OCI-LY1 (cell line): Measurements from ENCODE around the gene MARK4.

Experiments
- H2AFZ ChIP-seq: fragments of 200-600 bp; sonication (generic), shearing (Covaris generic); 2 replicates; pipeline ENCODE4 v1.6.0; 2014; ENCODE audit warnings: antibody characterized with exemption, mild to moderate bottlenecking, low read length
- H3F3A ChIP-seq: fragments of 200-600 bp; sonication (generic), shearing (Covaris generic); 2 replicates; pipeline ENCODE4 v1.6.0; 2014; ENCODE audit warnings: mild to moderate bottlenecking, antibody characterized with exemption, low read length, moderate library complexity; ENCODE audit not compliant: insufficient read depth
- H3K27ac ChIP-seq: fragments of 200-600 bp; sonication (generic); 2 replicates; pipeline ENCODE4 v1.5.1; 2014; ENCODE audit warnings: low read length, mixed run types, mild to moderate bottlenecking, low read depth; ENCODE audit not compliant: poor library complexity, severe bottlenecking
- H3K27me3 ChIP-seq: fragments of 200-600 bp; sonication (generic); 2 replicates; pipeline ENCODE4 v1.6.0; 2014; ENCODE audit warnings: antibody characterized with exemption, mild to moderate bottlenecking, low read length, moderate library complexity; ENCODE audit not compliant: insufficient read depth
- H3K36me3 ChIP-seq: fragments of 200-600 bp; sonication (generic); 2 replicates; pipeline ENCODE4 v1.6.1; 2014; ENCODE audit warnings: mild to moderate bottlenecking, antibody characterized with exemption, low read length, moderate library complexity, mixed read lengths; ENCODE audit not compliant: insufficient read depth
- H3K4me1 ChIP-seq: fragments of 200-600 bp; sonication (generic); 2 replicates; pipeline ENCODE4 v1.5.1; 2014; ENCODE audit warnings: mild to moderate bottlenecking, low read length, moderate library complexity; ENCODE audit not compliant: insufficient read depth, severe bottlenecking
- H3K4me2 ChIP-seq: fragments of 200-600 bp; sonication (generic), shearing (Covaris generic); 2 replicates; pipeline ENCODE4 v1.6.1; 2014; ENCODE audit warnings: low read length
- H3K4me3 ChIP-seq: fragments of 200-600 bp; sonication (generic); 2 replicates; pipeline ENCODE4 v1.5.1; 2014; ENCODE audit warnings: low read length, low read depth, mild to moderate bottlenecking, mixed read lengths; ENCODE audit not compliant: poor library complexity, severe bottlenecking
- H3K79me2 ChIP-seq: fragments of 200-600 bp; shearing (Covaris generic); 2 replicates; pipeline ENCODE4 v1.6.1; 2016; ENCODE audit warnings: mixed run types, low read length, mixed read lengths; ENCODE audit not compliant: insufficient read depth
- H3K9ac ChIP-seq: fragments of 200-600 bp; sonication (generic), shearing (Covaris generic); 2 replicates; pipeline ENCODE4 v1.6.1; 2014; ENCODE audit warnings: mild to moderate bottlenecking, low read length, mixed read lengths
- H3K9me2 ChIP-seq: fragments of 200-600 bp; sonication (generic), shearing (Covaris generic); 2 replicates; pipeline ENCODE4 v1.6.1; 2014; ENCODE audit warnings: low read depth, mild to moderate bottlenecking, low read length, mixed read lengths
- H3K9me3 ChIP-seq: fragments of 200-600 bp; shearing (Covaris generic); 2 replicates; pipeline ENCODE4 v1.6.1; 2014; ENCODE audit warnings: low read length, mixed read lengths
- H4K20me1 ChIP-seq: fragments of 200-600 bp; sonication (generic), shearing (Covaris generic); 2 replicates; pipeline ENCODE4 v1.6.0; 2016; ENCODE audit warnings: mild to moderate bottlenecking, low read length; ENCODE audit not compliant: insufficient read depth
- EZH2 ChIP-seq: fragments of 200-600 bp; sonication (generic), shearing (Covaris generic); IDR thresholded peaks from 2 replicates; pipeline ENCODE4 v1.8.0; 2017; ENCODE audit warnings: borderline replicate concordance, mixed run types, mild to moderate bottlenecking, antibody characterized with exemption, low read length, moderate library complexity, mixed read lengths
- TF ChIP-seq, protein P1 (sequence below): fragments of 200-600 bp; sonication (generic), shearing (Covaris generic); IDR thresholded peaks from 2 replicates; pipeline ENCODE4 v1.5.1; 2017; ENCODE audit warnings: mild to moderate bottlenecking, antibody characterized with exemption, low read length, moderate library complexity, mixed read lengths

The MARK4 gene

DNA sequence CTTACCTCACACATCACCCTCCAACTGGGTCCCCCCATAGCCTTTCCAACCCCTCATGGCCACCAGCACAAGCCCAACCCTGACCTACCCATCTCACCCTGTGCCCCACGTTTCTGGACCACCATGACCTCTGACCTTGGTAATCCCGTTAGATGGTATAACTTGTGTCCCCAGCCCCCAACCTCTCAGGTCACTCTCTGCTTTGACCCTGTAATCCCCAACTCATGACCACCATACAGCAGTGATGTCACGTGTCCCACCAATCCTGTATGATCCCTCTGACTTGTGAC is 98.0 kb downstream of the MARK4 start:
- H4K20me1 ChIP-seq = no peaks in the 10 kb centered on the region
- H3K36me3 ChIP-seq = peaks cover 33% of the 10 kb centered on the region
- no peak overlapping the region for H3K4me3 ChIP-seq
- TF ChIP-seq, protein P1, sequence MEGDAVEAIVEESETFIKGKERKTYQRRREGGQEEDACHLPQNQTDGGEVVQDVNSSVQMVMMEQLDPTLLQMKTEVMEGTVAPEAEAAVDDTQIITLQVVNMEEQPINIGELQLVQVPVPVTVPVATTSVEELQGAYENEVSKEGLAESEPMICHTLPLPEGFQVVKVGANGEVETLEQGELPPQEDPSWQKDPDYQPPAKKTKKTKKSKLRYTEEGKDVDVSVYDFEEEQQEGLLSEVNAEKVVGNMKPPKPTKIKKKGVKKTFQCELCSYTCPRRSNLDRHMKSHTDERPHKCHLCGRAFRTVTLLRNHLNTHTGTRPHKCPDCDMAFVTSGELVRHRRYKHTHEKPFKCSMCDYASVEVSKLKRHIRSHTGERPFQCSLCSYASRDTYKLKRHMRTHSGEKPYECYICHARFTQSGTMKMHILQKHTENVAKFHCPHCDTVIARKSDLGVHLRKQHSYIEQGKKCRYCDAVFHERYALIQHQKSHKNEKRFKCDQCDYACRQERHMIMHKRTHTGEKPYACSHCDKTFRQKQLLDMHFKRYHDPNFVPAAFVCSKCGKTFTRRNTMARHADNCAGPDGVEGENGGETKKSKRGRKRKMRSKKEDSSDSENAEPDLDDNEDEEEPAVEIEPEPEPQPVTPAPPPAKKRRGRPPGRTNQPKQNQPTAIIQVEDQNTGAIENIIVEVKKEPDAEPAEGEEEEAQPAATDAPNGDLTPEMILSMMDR = no peak
- TF ChIP-seq EZH2 = no peak
- H3K79me2 ChIP-seq = no peaks in the 10 kb centered on the region
- H2AFZ ChIP-seq = no peak overlapping the region
- H3K27ac ChIP-seq = no peak overlapping the region
- no peaks in the 10 kb centered on the region for H3K4me1 ChIP-seq
- H3K9me2 ChIP-seq = no peaks in the 10 kb centered on the region
- H3K9me3 ChIP-seq = no peaks in the 10 kb centered on the region
- H3K4me2 ChIP-seq = no peak overlapping the region
- H3F3A ChIP-seq = no peaks in the 10 kb centered on the region
- no peak overlapping the region for H3K9ac ChIP-seq
- peaks cover 13% of the 10 kb centered on the region; the same call in 1 of the 2 replicates for H3K27me3 ChIP-seq

DNA sequence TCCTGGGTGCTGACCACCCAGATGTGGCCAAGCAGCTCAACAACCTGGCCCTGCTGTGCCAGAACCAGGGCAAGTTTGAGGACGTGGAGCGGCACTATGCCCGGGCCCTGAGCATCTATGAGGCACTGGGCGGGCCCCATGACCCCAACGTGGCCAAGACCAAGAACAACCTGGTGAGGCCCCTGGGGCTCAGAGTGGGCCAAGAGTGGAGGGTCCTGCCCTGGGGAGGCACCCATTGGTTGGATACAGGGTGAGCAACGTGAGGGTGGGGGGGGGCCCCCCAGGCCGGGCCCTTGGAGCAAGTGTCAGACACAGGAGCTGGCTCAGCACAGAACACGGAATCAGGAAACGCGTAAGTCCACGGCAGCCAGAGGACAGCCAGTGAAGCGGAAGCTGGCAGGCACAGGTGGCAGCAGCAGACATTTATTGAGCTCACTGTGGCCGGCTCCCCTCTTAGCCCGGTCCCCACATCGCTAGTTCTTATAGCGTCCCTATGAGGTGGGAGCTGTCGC is 98.4 kb downstream of the MARK4 start:
- no peaks in the 10 kb centered on the region for H3K4me1 ChIP-seq
- no peak overlapping the region for H3K9ac ChIP-seq
- no peaks in the 10 kb centered on the region for H4K20me1 ChIP-seq
- peaks cover 37% of the 10 kb centered on the region for H3K36me3 ChIP-seq
- no peak overlapping the region for H3K4me2 ChIP-seq
- no peak for TF ChIP-seq EZH2
- H3K9me2 ChIP-seq = no peaks in the 10 kb centered on the region
- no peaks in the 10 kb centered on the region for H3K79me2 ChIP-seq
- no peaks in the 10 kb centered on the region for H3F3A ChIP-seq
- H3K27ac ChIP-seq = no peak overlapping the region
- no peak overlapping the region for H3K4me3 ChIP-seq
- no peaks in the 10 kb centered on the region for H3K9me3 ChIP-seq
- H2AFZ ChIP-seq = no peak overlapping the region
- peaks cover 13% of the 10 kb centered on the region; the same call in 1 of the 2 replicates for H3K27me3 ChIP-seq

DNA sequence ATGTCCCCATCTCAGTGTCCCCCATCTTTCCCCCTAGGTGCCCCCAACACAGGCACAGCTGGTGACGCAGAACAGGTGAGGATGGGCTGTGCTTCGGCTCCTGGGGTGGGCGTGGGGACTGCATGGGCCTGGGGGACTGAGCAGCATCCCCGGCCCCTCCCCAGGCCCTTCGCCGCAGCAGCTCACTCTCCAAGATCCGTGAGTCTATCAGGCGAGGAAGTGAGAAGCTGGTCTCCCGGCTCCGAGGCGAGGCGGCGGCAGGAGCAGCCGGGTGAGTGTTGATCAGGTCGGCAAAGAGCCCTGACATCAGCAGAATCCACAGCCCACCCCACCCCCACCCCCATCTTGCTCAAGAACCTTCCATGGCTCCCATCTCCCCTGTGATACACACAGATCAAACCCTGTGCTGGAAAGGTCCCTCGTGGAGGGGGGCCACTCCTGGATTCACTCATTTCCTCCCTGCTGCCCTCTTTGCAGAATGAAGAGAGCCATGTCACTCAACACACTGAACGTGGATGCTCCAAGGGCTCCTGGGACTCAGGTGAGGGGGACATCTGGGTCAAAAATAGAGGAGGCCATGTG is 99.5 kb downstream of the MARK4 start:
- peaks cover 47% of the 10 kb centered on the region for H3K36me3 ChIP-seq
- H3K4me1 ChIP-seq = no peaks in the 10 kb centered on the region
- H3K27ac ChIP-seq = no peak overlapping the region
- no peaks in the 10 kb centered on the region for H3K9me2 ChIP-seq
- H2AFZ ChIP-seq = no peak overlapping the region
- TF ChIP-seq, protein P1 = no peak
- no peak for TF ChIP-seq EZH2
- H3K79me2 ChIP-seq = no peaks in the 10 kb centered on the region
- no peaks in the 10 kb centered on the region for H3K9me3 ChIP-seq
- no peaks in the 10 kb centered on the region for H4K20me1 ChIP-seq
- no peak overlapping the region for H3K9ac ChIP-seq
- H3K4me2 ChIP-seq = no peak overlapping the region
- H3K4me3 ChIP-seq = no peak overlapping the region
- H3F3A ChIP-seq = no peaks in the 10 kb centered on the region
- H3K27me3 ChIP-seq = peaks cover 7% of the 10 kb centered on the region; the same call in 1 of the 2 replicates

DNA sequence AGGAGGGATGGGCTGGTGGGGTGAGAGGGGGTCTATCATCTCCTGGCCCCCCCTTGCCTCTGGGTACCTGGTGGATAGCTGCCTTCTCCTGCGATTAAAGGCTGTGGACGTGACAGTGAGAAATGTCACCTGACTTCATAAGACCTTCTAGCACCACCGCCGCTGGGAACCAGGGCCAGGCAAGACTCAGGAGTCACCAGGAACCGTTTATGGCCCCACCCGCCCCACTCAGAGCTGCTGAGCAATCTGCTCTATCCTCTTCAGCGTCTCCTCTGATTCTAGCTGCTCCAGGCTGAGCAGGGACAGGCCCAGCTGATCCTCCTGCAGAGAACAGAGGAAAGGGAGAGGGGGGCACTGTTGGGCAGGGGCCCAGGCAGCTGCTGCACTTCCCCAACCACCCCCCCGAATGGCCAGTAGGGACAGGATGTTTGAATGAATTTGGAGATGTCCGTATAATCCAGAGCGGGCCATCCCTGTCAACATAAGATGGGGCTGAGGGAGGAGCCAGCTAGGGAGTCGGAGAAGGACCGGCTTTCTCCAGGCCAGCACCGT is 100.4 kb downstream of the MARK4 start:
- H3K9me3 ChIP-seq = no peaks in the 10 kb centered on the region
- H4K20me1 ChIP-seq = no peaks in the 10 kb centered on the region
- H3K4me3 ChIP-seq = no peak overlapping the region
- no peaks in the 10 kb centered on the region for H3F3A ChIP-seq
- H3K4me2 ChIP-seq = no peak overlapping the region
- H3K27me3 ChIP-seq = peaks cover 3% of the 10 kb centered on the region; the same call in 1 of the 2 replicates
- H3K27ac ChIP-seq = no peak overlapping the region
- H3K9me2 ChIP-seq = no peaks in the 10 kb centered on the region
- H3K4me1 ChIP-seq = no peaks in the 10 kb centered on the region
- TF ChIP-seq, protein P1 = no peak
- no peak for TF ChIP-seq EZH2
- H2AFZ ChIP-seq = no peak overlapping the region
- H3K36me3 ChIP-seq = peaks cover 56% of the 10 kb centered on the region
- no peaks in the 10 kb centered on the region for H3K79me2 ChIP-seq
- H3K9ac ChIP-seq = no peak overlapping the region
